Measurements from ENCODE around the gene LDB2. TPM values are rescaled to one million over a fixed set of nuclear protein-coding genes. Genes with fewer than 3 reads are reported as not detected.

LDB2 gene
- total RNA-seq, 1 donor from 2014 or later: not detected

DNA sequence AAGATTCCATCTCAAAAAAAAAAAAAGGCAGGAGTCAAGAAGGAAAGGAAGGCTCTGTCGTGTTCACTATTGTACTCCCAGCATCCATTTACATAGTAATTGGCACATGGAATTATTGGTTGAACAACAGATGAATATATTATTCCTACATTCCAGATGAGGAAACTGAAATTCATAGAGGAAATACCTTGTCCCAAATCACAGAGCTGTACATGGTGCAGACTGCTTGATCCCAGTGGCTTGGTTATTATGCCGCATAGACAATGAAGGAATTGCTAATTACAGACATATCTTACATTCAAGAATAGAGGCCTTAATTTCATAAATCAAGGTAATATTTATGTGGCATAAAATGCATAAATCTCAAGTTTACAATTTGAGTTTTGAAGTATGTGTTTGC is 63.6 kb downstream of the LDB2 start:
- Mint-ChIP-seq H3K27me3 (peaks cover 6% of the 10 kb centered on the region), H3K27ac (no peak overlapping the region), H3K36me3 (ENCODE audit: insufficient read depth) (no peaks in the 10 kb centered on the region), H3K4me3 (ENCODE audit: low read depth) (no peak overlapping the region), H3K9me3 (ENCODE audit: low read depth) (no peaks in the 10 kb centered on the region), H3K4me1 (ENCODE audit: low read depth) (peaks cover 13% of the 10 kb centered on the region)
- no peak for DNase-seq (ENCODE audit: low spot score, unreplicated experiment)
- TF ChIP-seq CTCF (IDR thresholded peaks at IDR 0.05; ENCODE audit: unreplicated experiment): no peak

GRCh38 chr4:16833722-16834121 is 64.7 kb downstream of the LDB2 start:
- Mint-ChIP-seq H3K4me1 (ENCODE audit: low read depth) (peaks cover 13% of the 10 kb centered on the region), H3K27ac (no peak overlapping the region)
- no peak for TF ChIP-seq CTCF (IDR thresholded peaks at IDR 0.05; ENCODE audit: unreplicated experiment)

DNA sequence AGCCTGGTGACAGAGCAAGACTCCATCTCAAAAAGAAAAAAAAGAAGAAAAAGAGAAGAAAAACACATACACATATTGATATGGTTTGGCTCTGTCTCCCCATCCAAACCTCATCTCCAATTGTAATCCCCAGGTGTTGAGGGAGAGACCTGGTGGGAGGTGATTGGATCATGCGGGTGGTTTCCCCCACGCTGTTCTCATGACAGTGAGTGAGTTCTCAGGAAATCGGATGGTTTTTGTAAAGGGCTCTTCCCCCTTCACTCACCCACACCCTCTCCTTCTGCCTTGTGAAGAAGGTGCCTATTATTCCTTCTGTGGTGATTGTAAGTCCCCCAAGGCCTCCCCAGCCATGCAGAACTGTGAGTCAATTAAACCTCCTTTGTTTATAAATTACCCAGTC is 68.4 kb downstream of the LDB2 start:
- Mint-ChIP-seq H3K4me1 (ENCODE audit: low read depth) (no peaks in the 10 kb centered on the region), H3K27me3 (peaks cover 19% of the 10 kb centered on the region), H3K27ac (no peak overlapping the region), H3K9me3 (ENCODE audit: low read depth) (no peaks in the 10 kb centered on the region), H3K36me3 (ENCODE audit: insufficient read depth) (no peaks in the 10 kb centered on the region), H3K4me3 (ENCODE audit: low read depth) (no peak overlapping the region)
- no peak for DNase-seq (ENCODE audit: low spot score, unreplicated experiment)
- no peak for TF ChIP-seq CTCF (IDR thresholded peaks at IDR 0.05; ENCODE audit: unreplicated experiment)

More at GRCh38 chr4:16833722-16834121, 64.7 kb downstream of the LDB2 start:
- no peaks in the 10 kb centered on the region for H3K36me3 Mint-ChIP-seq (ENCODE audit: insufficient read depth)
- no peaks in the 10 kb centered on the region for H3K9me3 Mint-ChIP-seq (ENCODE audit: low read depth)
- H3K27me3 Mint-ChIP-seq: peaks cover 9% of the 10 kb centered on the region
- DNase-seq (ENCODE audit: low spot score, unreplicated experiment): no peak
- H3K4me3 Mint-ChIP-seq (ENCODE audit: low read depth): no peak overlapping the region

DNA sequence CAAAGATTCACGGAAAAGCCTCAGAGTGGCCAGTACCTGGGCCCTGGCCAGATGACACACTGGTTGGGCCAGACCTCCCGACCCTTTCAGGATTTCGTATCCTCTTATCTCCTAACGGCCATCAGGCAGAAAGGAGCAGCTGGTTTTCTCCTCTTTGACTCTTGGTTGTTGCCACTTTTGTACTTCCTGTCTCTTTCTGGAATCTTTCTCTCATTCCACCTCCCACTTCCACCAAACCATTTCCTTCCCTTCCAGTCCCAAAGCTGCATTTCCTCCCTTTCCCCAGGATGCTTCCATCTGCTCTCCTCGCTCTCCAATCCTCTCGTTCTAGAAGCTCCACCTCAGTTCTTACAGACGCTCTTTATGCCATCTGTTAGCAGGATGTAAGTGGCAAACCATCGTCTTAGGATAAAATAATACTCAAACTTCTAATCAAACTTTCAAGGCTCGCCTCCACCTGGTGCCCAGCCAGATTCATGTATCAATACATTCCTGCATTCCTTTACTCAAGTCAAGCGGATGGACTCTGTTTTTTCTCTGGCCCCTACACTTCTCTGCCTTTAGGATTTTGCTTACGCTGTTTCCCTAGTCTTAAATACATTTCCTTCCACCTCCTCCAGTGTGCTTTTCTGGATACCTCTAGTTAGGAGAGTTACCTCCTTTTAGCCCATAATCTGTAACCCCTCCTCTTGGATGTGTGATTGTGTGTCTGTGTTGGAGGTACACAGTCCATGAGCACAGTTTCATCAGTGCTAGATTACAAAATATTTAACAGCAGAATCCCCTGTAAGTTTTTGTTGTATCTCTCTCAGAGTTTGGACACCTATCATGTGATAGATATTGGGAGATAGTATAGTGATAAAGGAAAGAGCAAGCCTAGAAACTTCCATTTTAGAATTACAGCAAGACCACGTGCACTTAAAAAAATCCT is 70.4 kb downstream of the LDB2 start:
- H3K27me3 Mint-ChIP-seq: peaks cover 19% of the 10 kb centered on the region
- H3K27ac Mint-ChIP-seq: no peak overlapping the region
- H3K36me3 Mint-ChIP-seq (ENCODE audit: insufficient read depth): no peaks in the 10 kb centered on the region
- TF ChIP-seq CTCF (IDR thresholded peaks at IDR 0.05; ENCODE audit: unreplicated experiment): no peak
- H3K4me1 Mint-ChIP-seq (ENCODE audit: low read depth): no peaks in the 10 kb centered on the region
- no peak for DNase-seq (ENCODE audit: low spot score, unreplicated experiment)
- no peak overlapping the region for H3K4me3 Mint-ChIP-seq (ENCODE audit: low read depth)
- no peaks in the 10 kb centered on the region for H3K9me3 Mint-ChIP-seq (ENCODE audit: low read depth)

- DNase-seq (ENCODE audit: low spot score, unreplicated experiment): no peak
- H3K27me3 Mint-ChIP-seq: peaks cover 19% of the 10 kb centered on the region
- no peak overlapping the region for H3K27ac Mint-ChIP-seq
- H3K36me3 Mint-ChIP-seq (ENCODE audit: insufficient read depth): no peaks in the 10 kb centered on the region
- H3K4me3 Mint-ChIP-seq (ENCODE audit: low read depth): no peak overlapping the region
- no peaks in the 10 kb centered on the region for H3K9me3 Mint-ChIP-seq (ENCODE audit: low read depth)
- no peaks in the 10 kb centered on the region for H3K4me1 Mint-ChIP-seq (ENCODE audit: low read depth)
- no peak for TF ChIP-seq CTCF (IDR thresholded peaks at IDR 0.05; ENCODE audit: unreplicated experiment)
These were observed 71.4 kb downstream of the LDB2 start for GRCh38 chr4:16827045-16827444.

All from progenitor cell of endocrine pancreas (in vitro differentiated cells).